ENCODE results near the gene WLS.

- TF ChIP-seq CTCF (IDR thresholded peaks at IDR 0.05; ENCODE audit: low read length), result no peak
- TF ChIP-seq EZH2 (optimal IDR thresholded peaks at IDR 0.05; ENCODE audit: low read depth, low read length), result no peak
Observed at GRCh38 chr1:68210027-68210426, 22.3 kb downstream of the WLS start.
